ENCODE measurements around the gene MC1R.
"Not testable (repeated sequence)": the region's sequence is repeated elsewhere in the genome, so short reads cannot be mapped to it uniquely, and the experiment has no call there.

The MC1R gene

GRCh38 chr16:89908236-89908635 is 10.4 kb upstream of the MC1R start:
- H3K9me3 ChIP-seq (ENCODE audit: control insufficient read depth, insufficient read depth, low read length) = 0 out of 2 replicates have a peak, but pooled peaks cover 7% of the 10 kb centered on the region
- no peak overlapping the region for H3K27ac ChIP-seq (ENCODE audit: low read depth, low read length)
- peaks cover 50% of the 10 kb centered on the region for H3K36me3 ChIP-seq (ENCODE audit: control insufficient read depth, insufficient read depth, low read length)

GRCh38 chr16:89909777-89910716 is 8.6 kb upstream of the MC1R start:
- Histone ChIP-seq H3K36me3 (ENCODE audit: control insufficient read depth, insufficient read depth, low read length) (peaks cover 35% of the 10 kb centered on the region), H3K9ac (ENCODE audit: low read depth, low read length) (no peak overlapping the region; the same call in 1 of the 2 replicates), H3K4me1 (ENCODE audit: control insufficient read depth, insufficient read depth, low read length) (peaks cover 6% of the 10 kb centered on the region; the same call in 1 of the 2 replicates), H3K4me3 (ENCODE audit: low read depth, low read length) (no peak overlapping the region), H3K27ac (ENCODE audit: low read depth, low read length) (peak overlapping the region; percentile 73), H3K27me3 (ENCODE audit: control insufficient read depth, insufficient read depth, low read length) (no peaks in the 10 kb centered on the region), H3K9me3 (ENCODE audit: control insufficient read depth, insufficient read depth, low read length) (0 out of 2 replicates have a peak, but pooled peaks cover 7% of the 10 kb centered on the region)

More at GRCh38 chr16:89908236-89908635, 10.4 kb upstream of the MC1R start:
- no peak overlapping the region for H3K9ac ChIP-seq (ENCODE audit: low read depth, low read length)
- no peak overlapping the region for H3K4me3 ChIP-seq (ENCODE audit: low read depth, low read length)
- peaks cover 6% of the 10 kb centered on the region; the same call in 1 of the 2 replicates for H3K4me1 ChIP-seq (ENCODE audit: control insufficient read depth, insufficient read depth, low read length)
- H3K27me3 ChIP-seq (ENCODE audit: control insufficient read depth, insufficient read depth, low read length) = no peaks in the 10 kb centered on the region

DNA sequence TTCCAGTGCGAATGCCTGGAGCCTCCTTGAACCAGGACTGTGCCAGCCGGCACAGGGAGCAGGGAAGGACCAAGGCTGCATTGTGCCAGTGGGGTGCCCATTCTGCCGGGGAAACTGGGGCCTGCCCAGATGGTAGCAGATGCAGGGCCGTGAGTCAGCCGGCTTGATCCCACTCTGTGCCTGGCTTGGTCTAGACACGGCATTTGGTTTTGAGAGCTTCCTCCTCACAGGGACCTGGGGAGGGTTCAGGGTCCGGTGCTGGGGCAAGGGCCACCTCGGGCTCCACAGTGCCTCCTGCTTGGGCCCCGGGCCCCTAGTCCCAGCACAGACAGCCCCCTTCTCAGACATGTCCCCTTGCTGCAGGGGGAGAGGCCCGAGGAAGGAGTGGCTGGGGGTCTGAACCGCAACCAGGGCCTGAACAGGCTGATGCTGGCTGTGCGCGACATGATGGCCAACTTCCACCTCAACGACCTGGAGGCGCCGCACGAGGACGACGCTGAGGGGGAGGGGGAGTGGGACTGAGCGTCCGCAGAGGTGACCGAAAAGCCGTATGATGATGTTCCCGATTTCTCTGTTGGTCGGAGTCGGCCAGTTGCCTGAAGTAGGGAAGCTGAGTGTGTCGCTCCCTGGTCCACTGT is 7.8 kb upstream of the MC1R start:
- Histone ChIP-seq H3K4me3 (ENCODE audit: low read depth, low read length) (no peak overlapping the region), H3K9ac (ENCODE audit: low read depth, low read length) (no peak overlapping the region), H3K36me3 (ENCODE audit: control insufficient read depth, insufficient read depth, low read length) (peaks cover 28% of the 10 kb centered on the region), H3K27ac (ENCODE audit: low read depth, low read length) (no peak overlapping the region), H3K4me1 (ENCODE audit: control insufficient read depth, insufficient read depth, low read length) (peaks cover 6% of the 10 kb centered on the region; the same call in 1 of the 2 replicates), H3K27me3 (ENCODE audit: control insufficient read depth, insufficient read depth, low read length) (no peaks in the 10 kb centered on the region), H3K9me3 (ENCODE audit: control insufficient read depth, insufficient read depth, low read length) (0 out of 2 replicates have a peak, but pooled peaks cover 7% of the 10 kb centered on the region)

DNA sequence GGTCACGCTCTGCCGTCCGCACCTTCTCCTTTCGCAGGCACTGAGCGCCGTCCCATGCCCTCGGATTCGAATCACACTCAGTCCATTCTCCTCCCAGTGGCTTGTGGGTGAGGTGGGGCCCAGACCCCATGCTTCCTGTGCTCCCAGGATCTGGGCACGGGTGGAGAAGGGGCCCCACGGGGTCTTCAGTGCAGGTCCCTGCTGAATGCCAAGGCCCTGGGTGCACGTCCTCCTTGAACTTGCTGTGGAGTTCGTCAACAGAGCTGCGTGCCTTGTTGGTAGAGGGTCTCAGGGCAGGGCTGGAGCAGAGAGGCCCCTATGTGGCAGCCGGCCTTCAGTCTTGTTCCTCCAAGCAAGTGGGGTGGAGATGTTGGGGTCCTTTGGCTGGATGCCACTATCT is 7.3 kb upstream of the MC1R start:
- Histone ChIP-seq H3K27me3 (ENCODE audit: control insufficient read depth, insufficient read depth, low read length) (no peaks in the 10 kb centered on the region), H3K36me3 (ENCODE audit: control insufficient read depth, insufficient read depth, low read length) (peaks cover 23% of the 10 kb centered on the region), H3K4me3 (ENCODE audit: low read depth, low read length) (no peak overlapping the region), H3K9ac (ENCODE audit: low read depth, low read length) (no peak overlapping the region), H3K27ac (ENCODE audit: low read depth, low read length) (no peak overlapping the region), H3K9me3 (ENCODE audit: control insufficient read depth, insufficient read depth, low read length) (0 out of 2 replicates have a peak, but pooled peaks cover 7% of the 10 kb centered on the region), H3K4me1 (ENCODE audit: control insufficient read depth, insufficient read depth, low read length) (peaks cover 6% of the 10 kb centered on the region; the same call in 1 of the 2 replicates)

- no peaks in the 10 kb centered on the region for H3K27me3 ChIP-seq (ENCODE audit: control insufficient read depth, insufficient read depth, low read length)
- H3K27ac ChIP-seq (ENCODE audit: low read depth, low read length) = no peak overlapping the region
- no peak overlapping the region for H3K9ac ChIP-seq (ENCODE audit: low read depth, low read length)
- peaks cover 6% of the 10 kb centered on the region; the same call in 1 of the 2 replicates for H3K4me1 ChIP-seq (ENCODE audit: control insufficient read depth, insufficient read depth, low read length)
- H3K9me3 ChIP-seq (ENCODE audit: control insufficient read depth, insufficient read depth, low read length) = no peaks in the 10 kb centered on the region
- no peak overlapping the region for H3K4me3 ChIP-seq (ENCODE audit: low read depth, low read length)
- peaks cover 16% of the 10 kb centered on the region for H3K36me3 ChIP-seq (ENCODE audit: control insufficient read depth, insufficient read depth, low read length)
Observed at GRCh38 chr16:89912143-89912542, 6.5 kb upstream of the MC1R start.

GRCh38 chr16:89912627-89913026 is 6.0 kb upstream of the MC1R start:
- Histone ChIP-seq H3K36me3 (ENCODE audit: control insufficient read depth, insufficient read depth, low read length) (peaks cover 16% of the 10 kb centered on the region), H3K27ac (ENCODE audit: low read depth, low read length) (no peak overlapping the region), H3K9ac (ENCODE audit: low read depth, low read length) (no peak overlapping the region), H3K9me3 (ENCODE audit: control insufficient read depth, insufficient read depth, low read length) (no peaks in the 10 kb centered on the region), H3K27me3 (ENCODE audit: control insufficient read depth, insufficient read depth, low read length) (no peaks in the 10 kb centered on the region), H3K4me3 (ENCODE audit: low read depth, low read length) (no peak overlapping the region), H3K4me1 (ENCODE audit: control insufficient read depth, insufficient read depth, low read length) (peaks cover 6% of the 10 kb centered on the region; the same call in 1 of the 2 replicates)

GRCh38 chr16:89913408-89914387 is 5.0 kb upstream of the MC1R start:
- H3K36me3 ChIP-seq (ENCODE audit: control insufficient read depth, insufficient read depth, low read length) = peaks cover 15% of the 10 kb centered on the region
- H3K27me3 ChIP-seq (ENCODE audit: control insufficient read depth, insufficient read depth, low read length) = peaks cover 1% of the 10 kb centered on the region; the same call in 1 of the 2 replicates
- no peak overlapping the region for H3K9ac ChIP-seq (ENCODE audit: low read depth, low read length)
- H3K4me1 ChIP-seq (ENCODE audit: control insufficient read depth, insufficient read depth, low read length) = peaks cover 6% of the 10 kb centered on the region; the same call in 1 of the 2 replicates
- no peaks in the 10 kb centered on the region for H3K9me3 ChIP-seq (ENCODE audit: control insufficient read depth, insufficient read depth, low read length)
- no peak overlapping the region for H3K4me3 ChIP-seq (ENCODE audit: low read depth, low read length)
- H3K27ac ChIP-seq (ENCODE audit: low read depth, low read length) = no peak overlapping the region

GRCh38 chr16:89914642-89915285 is 3.9 kb upstream of the MC1R start:
- not testable (repeated sequence) for H3K9me3 ChIP-seq (ENCODE audit: control insufficient read depth, insufficient read depth, low read length); H3K9ac ChIP-seq (ENCODE audit: low read depth, low read length); H3K4me1 ChIP-seq (ENCODE audit: control insufficient read depth, insufficient read depth, low read length); H3K27ac ChIP-seq (ENCODE audit: low read depth, low read length); H3K4me3 ChIP-seq (ENCODE audit: low read depth, low read length)
- H3K36me3 ChIP-seq (ENCODE audit: control insufficient read depth, insufficient read depth, low read length) = peaks cover 13% of the 10 kb centered on the region
- peaks cover 11% of the 10 kb centered on the region for H3K27me3 ChIP-seq (ENCODE audit: control insufficient read depth, insufficient read depth, low read length)

DNA sequence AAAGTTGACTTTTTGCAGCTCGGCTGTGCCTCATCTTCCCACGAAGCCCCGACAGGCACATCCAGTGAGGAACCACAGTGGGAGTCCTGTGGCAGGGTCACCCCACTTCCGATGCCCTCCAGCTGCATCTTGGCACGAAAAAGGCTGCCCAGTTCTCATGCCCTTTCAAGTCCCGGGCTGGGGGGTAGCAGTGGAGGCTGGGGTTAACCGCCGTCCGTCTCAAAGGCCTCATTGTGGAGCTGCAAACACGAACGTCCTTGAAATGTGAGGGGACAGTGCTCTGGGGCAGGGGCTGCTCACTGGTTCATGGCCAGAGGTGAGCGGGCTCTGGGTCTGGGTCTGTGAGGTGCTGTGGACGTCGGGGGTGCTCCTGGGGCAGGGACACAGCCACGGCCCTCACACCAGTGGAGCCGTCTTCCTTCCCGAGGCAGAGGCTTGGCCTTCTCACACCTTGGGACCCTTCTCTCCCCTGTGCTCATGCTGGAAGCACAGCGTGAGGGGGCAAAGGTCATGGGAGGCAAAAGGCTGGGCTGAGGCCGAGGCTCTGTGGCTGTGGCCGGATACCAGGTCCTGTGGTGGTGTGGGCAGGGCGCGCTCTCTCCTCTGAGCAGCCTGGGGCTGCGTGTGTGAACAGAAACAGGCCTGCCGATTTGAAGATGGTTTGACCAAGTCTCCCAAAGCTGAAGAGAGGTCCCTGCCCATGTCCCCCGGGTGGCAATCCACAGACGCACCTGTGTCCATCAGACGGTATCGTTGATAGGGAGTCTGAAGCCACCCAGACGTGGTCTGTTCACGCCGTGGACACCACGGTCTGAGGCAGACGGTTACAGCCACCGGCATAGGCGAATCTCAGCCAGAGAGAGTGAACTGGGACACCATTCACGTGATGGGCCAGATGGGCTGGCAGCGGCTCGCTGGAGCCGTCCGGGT is 3.1 kb upstream of the MC1R start:
- no peaks in the 10 kb centered on the region for H3K9me3 ChIP-seq (ENCODE audit: control insufficient read depth, insufficient read depth, low read length)
- H3K36me3 ChIP-seq (ENCODE audit: control insufficient read depth, insufficient read depth, low read length) = peaks cover 11% of the 10 kb centered on the region
- H3K4me1 ChIP-seq (ENCODE audit: control insufficient read depth, insufficient read depth, low read length) = no peaks in the 10 kb centered on the region; the same call in 1 of the 2 replicates
- H3K27ac ChIP-seq (ENCODE audit: low read depth, low read length) = no peak overlapping the region
- H3K9ac ChIP-seq (ENCODE audit: low read depth, low read length) = no peak overlapping the region
- peaks cover 19% of the 10 kb centered on the region for H3K27me3 ChIP-seq (ENCODE audit: control insufficient read depth, insufficient read depth, low read length)
- H3K4me3 ChIP-seq (ENCODE audit: low read depth, low read length) = no peak overlapping the region
